GM06990 (cell line): Measurements from ENCODE around the gene KRTAP3-2.

Experiments used
- DNase-seq: peaks from one replicate; pipeline ENCODE4 v3.0.0-alpha.2; 2011; ENCODE audit not compliant: insufficient read length; ENCODE audit errors: extremely low read depth
- H3K27me3 ChIP-seq: replicated peaks from 2 replicates; pipeline ENCODE4 v1.6.0; 2011; ENCODE audit warnings: low read length; ENCODE audit not compliant: control insufficient read depth, insufficient read depth
- H3K36me3 ChIP-seq: 2 replicates; pipeline ENCODE4 v1.5.1; 2011; ENCODE audit warnings: low read length; ENCODE audit not compliant: control insufficient read depth, insufficient read depth
- H3K4me3 ChIP-seq: replicated peaks from 2 replicates; pipeline ENCODE4 v1.5.1; 2011; ENCODE audit warnings: low read depth, mild to moderate bottlenecking, control low read depth, low read length
- CTCF ChIP-seq: IDR thresholded peaks from 2 replicates; pipeline ENCODE4 v1.5.1; 2011; ENCODE audit warnings: low read length, control low read depth, mild to moderate bottlenecking, inconsistent platforms; ENCODE audit not compliant: insufficient read depth, poor library complexity, severe bottlenecking

Gene KRTAP3-2

GRCh38 chr17:41018541-41018940 lies 18.8 kb upstream of the KRTAP3-2 start:
- H3K36me3 ChIP-seq = no peaks in the 10 kb centered on the region
- H3K4me3 ChIP-seq = no peak overlapping the region
- no peak for TF ChIP-seq CTCF
- no peak for DNase-seq
- H3K27me3 ChIP-seq = no peaks in the 10 kb centered on the region

GRCh38 chr17:41016578-41017215 lies 17.0 kb upstream of the KRTAP3-2 start:
- H3K4me3 ChIP-seq = no peak overlapping the region
- no peaks in the 10 kb centered on the region for H3K27me3 ChIP-seq
- H3K36me3 ChIP-seq = no peaks in the 10 kb centered on the region
- TF ChIP-seq CTCF = no peak
- DNase-seq = no peak

- H3K4me3 ChIP-seq = no peak overlapping the region
- H3K36me3 ChIP-seq = no peaks in the 10 kb centered on the region
- no peak for TF ChIP-seq CTCF
- no peak for DNase-seq
- no peaks in the 10 kb centered on the region for H3K27me3 ChIP-seq
Observed at GRCh38 chr17:41015454-41015853, 15.7 kb upstream of the KRTAP3-2 start.

GRCh38 chr17:41013606-41014005 lies 13.9 kb upstream of the KRTAP3-2 start:
- Histone ChIP-seq H3K36me3 (no peaks in the 10 kb centered on the region), H3K4me3 (no peak overlapping the region), H3K27me3 (no peaks in the 10 kb centered on the region)
- no peak for TF ChIP-seq CTCF
- no peak for DNase-seq

- Histone ChIP-seq H3K27me3 (no peaks in the 10 kb centered on the region), H3K36me3 (no peaks in the 10 kb centered on the region), H3K4me3 (no peak overlapping the region)
- TF ChIP-seq CTCF = no peak
- DNase-seq = no peak
Observed at GRCh38 chr17:41013181-41013580, 13.5 kb upstream of the KRTAP3-2 start.

- H3K4me3 ChIP-seq = no peak overlapping the region
- H3K36me3 ChIP-seq = no peaks in the 10 kb centered on the region
- TF ChIP-seq CTCF = no peak
- DNase-seq = no peak
- no peaks in the 10 kb centered on the region for H3K27me3 ChIP-seq
Observed at GRCh38 chr17:41012326-41013120, 12.8 kb upstream of the KRTAP3-2 start.
